OCI-LY7 (cell line): ENCODE results near the gene TMTC2. TPM values are rescaled to one million over a fixed set of nuclear protein-coding genes. Genes with fewer than 3 reads are reported as not detected.

Experiments
- BruUV-seq: library from RNA; stranded (reverse); fragments of 400-500 nt; replicated peaks from 2 replicates; lab custom pipeline; 2021; lab: Mats Ljungman, UMichigan
- CTCF ChIA-PET: fragments of 300-600 bp; sonication (Branson Sonifier 250); formaldehyde crosslinking; loops from one replicate; lab custom pipeline; 2022; ENCODE audit warnings: antibody characterized with exemption; ENCODE audit not compliant: unreplicated experiment; lab: Charles Lee
- POLR2A ChIA-PET: fragments of 300-600 bp; sonication (Branson Sonifier 250); formaldehyde crosslinking; loops from one replicate; lab custom pipeline; 2022; ENCODE audit warnings: antibody characterized with exemption; lab: Charles Lee
- DNase-seq: peaks from one replicate; pipeline ENCODE4 v3.0.0-alpha.2; 2015; ENCODE audit warnings: low spot score
- H2AFZ ChIP-seq: fragments of 200-600 bp; sonication (generic), shearing (Covaris generic); 2 replicates; pipeline ENCODE4 v1.6.1; 2014; ENCODE audit warnings: mild to moderate bottlenecking, antibody characterized with exemption, low read length, moderate library complexity
- H3K27ac ChIP-seq: fragments of 200-600 bp; sonication (generic); 2 replicates; pipeline ENCODE4 v1.5.1; 2014; ENCODE audit warnings: mixed run types, low read depth, mild to moderate bottlenecking, moderate library complexity, low read length, inconsistent platforms; ENCODE audit not compliant: poor library complexity, severe bottlenecking
- H3K36me3 ChIP-seq: fragments of 200-600 bp; sonication (generic); 2 replicates; pipeline ENCODE4 v1.6.1; 2014; ENCODE audit warnings: mild to moderate bottlenecking, antibody characterized with exemption, low read length, moderate library complexity, mixed read lengths; ENCODE audit not compliant: insufficient read depth
- H3K4me1 ChIP-seq: fragments of 200-600 bp; sonication (generic); 2 replicates; pipeline ENCODE4 v1.5.1; 2014; ENCODE audit warnings: mild to moderate bottlenecking, low read length; ENCODE audit not compliant: insufficient read depth, poor library complexity, severe bottlenecking
- H3K4me2 ChIP-seq: fragments of 200-600 bp; sonication (generic); 2 replicates; pipeline ENCODE4 v1.6.1; 2014; ENCODE audit warnings: mild to moderate bottlenecking, low read length
- H3K4me3 ChIP-seq: fragments of 200-600 bp; sonication (generic); 2 replicates; pipeline ENCODE4 v1.5.1; 2014; ENCODE audit warnings: mild to moderate bottlenecking, low read depth, low read length; ENCODE audit not compliant: poor library complexity, severe bottlenecking
- H3K79me2 ChIP-seq: fragments of 200-600 bp; sonication (generic); 2 replicates; pipeline ENCODE4 v1.6.1; 2016; ENCODE audit warnings: low read depth, mild to moderate bottlenecking, low read length, moderate library complexity, mixed read lengths; ENCODE audit not compliant: insufficient read depth
- H3K9me2 ChIP-seq: fragments of 200-600 bp; sonication (generic); 2 replicates; pipeline ENCODE4 v1.6.1; 2016; ENCODE audit warnings: mild to moderate bottlenecking, low read length, mixed read lengths; ENCODE audit not compliant: insufficient read depth
- H3K9me3 ChIP-seq: fragments of 200-600 bp; sonication (generic); 2 replicates; pipeline ENCODE4 v1.6.1; 2014; ENCODE audit warnings: mild to moderate bottlenecking, mixed run types, low read length, mixed read lengths
- H4K20me1 ChIP-seq: fragments of 200-600 bp; sonication (generic); 2 replicates; pipeline ENCODE4 v1.6.1; 2014; ENCODE audit warnings: mild to moderate bottlenecking, antibody characterized with exemption, low read length, moderate library complexity, mixed read lengths; ENCODE audit not compliant: insufficient read depth
- CTCF ChIP-seq: fragments of 200-600 bp; sonication (generic); conservative IDR thresholded peaks from 2 replicates; pipeline ENCODE4 v1.5.1; 2014; ENCODE audit warnings: mild to moderate bottlenecking, antibody characterized with exemption, low read length, moderate library complexity, mixed read lengths
- EZH2phosphoT487 ChIP-seq: fragments of 200-600 bp; sonication (generic); IDR thresholded peaks from 2 replicates; pipeline ENCODE4 v1.6.1; 2018; ENCODE audit warnings: low read depth, borderline replicate concordance, mild to moderate bottlenecking, mixed run types, antibody characterized with exemption, low read length, moderate library complexity, mixed read lengths
- intact Hi-C: fragments of 100-400 bp; cut with micrococcal nuclease; formaldehyde crosslinking; loops from one replicate; pipeline ENCODE4 v1.10.0; 2022; ENCODE audit not compliant: unreplicated experiment
- total RNA-seq, 2 experiments: library from RNA; depleted of rRNA in 1 of 2; stranded (reverse); fragments of >200 nt in 1 of 2; shearing (Covaris generic) in 1 of 2; gene quantifications; 2 replicates each; pipeline ENCODE4 v1.2.3, GENCODE V29; 2014 to 2022

The TMTC2 gene
- total RNA-seq, 2 experiments from 2014 or later: 5.6 to 8.1 TPM

GRCh38 chr12:82800185-82800584, 113.5 kb downstream of the TMTC2 start:
- intact Hi-C loops: no loop called here
- Histone ChIP-seq H3K36me3 (no peaks in the 10 kb centered on the region), H3K79me2 (no peaks in the 10 kb centered on the region), H3K9me2 (no peaks in the 10 kb centered on the region), H3K27ac (no peak overlapping the region), H3K4me1 (no peaks in the 10 kb centered on the region), H2AFZ (no peak overlapping the region), H3K9me3 (no peaks in the 10 kb centered on the region), H3K4me3 (no peak overlapping the region), H4K20me1 (no peaks in the 10 kb centered on the region), H3K4me2 (no peak overlapping the region)
- TF ChIP-seq EZH2phosphoT487 (no peak), CTCF (no peak)
- ChIA-PET POLR2A (interaction anchor here (0.5 kb wide), 1 partner anchor 20 kb away, joined by 4 read pairs; no protein-coding TSS in a partner anchor), CTCF (no interaction called here)
- DNase-seq: no peak
- no TSS peak for BruUV-seq

DNA sequence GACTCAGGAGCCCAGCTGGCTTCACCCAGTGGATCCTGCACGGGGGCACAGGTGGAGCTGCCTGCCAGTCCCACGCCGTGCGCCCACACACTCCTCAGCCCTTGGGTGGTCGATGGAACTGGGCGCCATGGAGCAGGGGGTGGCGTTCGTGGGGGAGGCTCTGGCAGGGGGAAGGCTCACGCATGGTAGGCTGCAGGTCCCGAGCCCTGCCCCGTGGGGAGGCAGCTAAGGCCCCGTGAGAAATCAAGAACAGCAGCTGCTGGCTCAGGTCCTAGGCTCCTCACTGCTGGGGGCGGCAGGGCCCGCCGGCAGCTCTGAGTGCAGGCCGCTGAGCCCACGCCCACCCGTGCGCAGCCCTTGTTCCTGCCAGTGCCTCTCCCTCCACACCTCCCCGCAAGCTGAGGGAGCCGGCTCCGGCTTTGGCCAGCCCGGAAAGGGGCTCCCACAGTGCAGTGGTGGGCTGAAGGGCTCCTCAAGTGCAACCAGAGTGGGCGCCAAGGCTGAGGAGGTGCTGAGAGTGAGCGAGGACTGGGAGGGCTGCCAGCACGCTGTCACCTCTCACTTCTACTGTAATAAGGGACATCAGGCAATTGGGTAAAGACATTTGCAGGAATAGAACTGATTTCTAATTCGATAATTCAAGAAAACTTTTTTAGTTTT, 115.4 kb downstream of the TMTC2 start:
- no peak for DNase-seq
- H3K4me2 ChIP-seq: no peak overlapping the region
- no peaks in the 10 kb centered on the region for H4K20me1 ChIP-seq
- no peaks in the 10 kb centered on the region for H3K4me1 ChIP-seq
- BruUV-seq: no TSS peak
- no peaks in the 10 kb centered on the region for H3K9me2 ChIP-seq
- no peak overlapping the region for H3K4me3 ChIP-seq
- intact Hi-C loops: no loop called here
- no peak overlapping the region for H2AFZ ChIP-seq
- ChIA-PET POLR2A (interaction anchor here (0.6 to 0.8 kb wide), 2 partner anchors 9 to 19 kb away, joined by 3 to 7 read pairs; no protein-coding TSS in a partner anchor), CTCF (no interaction called here)
- no peaks in the 10 kb centered on the region for H3K79me2 ChIP-seq
- TF ChIP-seq EZH2phosphoT487: no peak
- TF ChIP-seq CTCF: no peak
- H3K27ac ChIP-seq: no peak overlapping the region
- no peaks in the 10 kb centered on the region for H3K36me3 ChIP-seq
- H3K9me3 ChIP-seq: no peaks in the 10 kb centered on the region

GRCh38 chr12:82803201-82803600, 116.5 kb downstream of the TMTC2 start:
- Histone ChIP-seq H2AFZ (no peak overlapping the region), H3K79me2 (no peaks in the 10 kb centered on the region), H3K4me1 (no peaks in the 10 kb centered on the region), H3K4me3 (no peak overlapping the region), H4K20me1 (no peaks in the 10 kb centered on the region), H3K4me2 (no peak overlapping the region), H3K9me3 (no peaks in the 10 kb centered on the region), H3K36me3 (no peaks in the 10 kb centered on the region), H3K9me2 (no peaks in the 10 kb centered on the region), H3K27ac (no peak overlapping the region)
- TF ChIP-seq EZH2phosphoT487 (no peak), CTCF (no peak)
- intact Hi-C loops: no loop called here
- BruUV-seq: no TSS peak
- no peak for DNase-seq
- CTCF ChIA-PET: no interaction called here
- POLR2A ChIA-PET: no interaction called here
